H9 (cell line): Measurements from ENCODE around the gene ANAPC13. TPM values are rescaled to one million over a fixed set of nuclear protein-coding genes. Genes with fewer than 3 reads are reported as not detected.
A peak's percentile ranks its signal among the peaks of the same experiment; 100 is the strongest.

Source experiments
- DNase-seq: peaks from one replicate; pipeline ENCODE4 v3.0.0-alpha.2; 2017
- H2AFZ ChIP-seq: one replicate; pipeline ENCODE4 v1.6.1; 2013; ENCODE audit warnings: mild to moderate bottlenecking, low read length, control low read depth, moderate library complexity
- H2AK5ac ChIP-seq: 2 replicates; pipeline ENCODE4 v1.6.1; 2013; ENCODE audit warnings: low read length, control low read depth, mixed read lengths; ENCODE audit not compliant: insufficient read length
- H2BK120ac ChIP-seq: one replicate; pipeline ENCODE4 v1.6.1; 2013; ENCODE audit warnings: low read depth, mild to moderate bottlenecking, low read length, control low read depth, inconsistent platforms; ENCODE audit not compliant: poor library complexity, severe bottlenecking
- H2BK12ac ChIP-seq: 2 replicates; pipeline ENCODE4 v1.6.1; 2013; ENCODE audit warnings: low read length, control low read depth, mixed read lengths, low read depth; ENCODE audit not compliant: insufficient read length
- H2BK15ac ChIP-seq: 2 replicates; pipeline ENCODE4 v1.6.1; 2013; ENCODE audit warnings: low read depth, low read length, control low read depth
- H2BK20ac ChIP-seq: one replicate; pipeline ENCODE4 v1.6.1; 2013; ENCODE audit warnings: low read depth, mild to moderate bottlenecking, low read length, control low read depth, inconsistent platforms; ENCODE audit not compliant: poor library complexity, severe bottlenecking
- H2BK5ac ChIP-seq: 2 replicates; pipeline ENCODE4 v1.6.1; 2013; ENCODE audit warnings: low read length, control low read depth, mixed read lengths; ENCODE audit not compliant: insufficient read length
- H3K14ac ChIP-seq: 2 replicates; pipeline ENCODE4 v1.6.1; 2013; ENCODE audit warnings: low read length, control low read depth; ENCODE audit not compliant: insufficient read depth
- H3K18ac ChIP-seq: 2 replicates; pipeline ENCODE4 v1.6.1; 2013; ENCODE audit warnings: low read depth, mild to moderate bottlenecking, mixed read lengths, low read length, control low read depth; ENCODE audit not compliant: insufficient read length
- H3K23ac ChIP-seq: 2 replicates; pipeline ENCODE4 v1.6.1; 2013; ENCODE audit warnings: low read length, control low read depth, mixed read lengths, low read depth; ENCODE audit not compliant: insufficient read length
- H3K23me2 ChIP-seq: 2 replicates; pipeline ENCODE4 v1.6.1; 2013; ENCODE audit warnings: low read depth, mild to moderate bottlenecking, mixed read lengths, low read length, control low read depth; ENCODE audit not compliant: insufficient read length, poor library complexity, severe bottlenecking
- H3K27ac ChIP-seq: 2 replicates; pipeline ENCODE4 v1.5.1; 2013; ENCODE audit warnings: low read length, control low read depth, mixed read lengths, low read depth; ENCODE audit not compliant: insufficient read length
- H3K27me3 ChIP-seq: 2 replicates; pipeline ENCODE4 v1.6.1; 2013; ENCODE audit warnings: low read length, control low read depth, inconsistent platforms; ENCODE audit not compliant: insufficient read depth
- H3K4ac ChIP-seq: 2 replicates; pipeline ENCODE4 v1.6.1; 2013; ENCODE audit warnings: low read depth, mild to moderate bottlenecking, control low read depth, inconsistent platforms, low read length, moderate library complexity
- H3K4me1 ChIP-seq: 2 replicates; pipeline ENCODE4 v1.6.1; 2013; ENCODE audit warnings: low read length, control low read depth, inconsistent platforms; ENCODE audit not compliant: insufficient read depth
- H3K4me2 ChIP-seq: 2 replicates; pipeline ENCODE4 v1.6.1; 2013; ENCODE audit warnings: low read length, control low read depth, mixed read lengths; ENCODE audit not compliant: insufficient read length, insufficient read depth
- H3K56ac ChIP-seq: 2 replicates; pipeline ENCODE4 v1.6.1; 2013; ENCODE audit warnings: low read depth, mild to moderate bottlenecking, mixed read lengths, low read length, control low read depth; ENCODE audit not compliant: insufficient read length
- H3K79me1 ChIP-seq: 2 replicates; pipeline ENCODE4 v1.6.1; 2013; ENCODE audit warnings: low read depth, mild to moderate bottlenecking, moderate library complexity, low read length, control low read depth, inconsistent platforms; ENCODE audit not compliant: insufficient read depth, poor library complexity, severe bottlenecking
- H3K79me2 ChIP-seq: 2 replicates; pipeline ENCODE4 v1.6.1; 2013; ENCODE audit warnings: low read length, control low read depth, inconsistent platforms; ENCODE audit not compliant: insufficient read depth
- H3K9ac ChIP-seq: 2 replicates; pipeline ENCODE4 v1.6.1; 2013; ENCODE audit warnings: low read length, control low read depth, mixed read lengths; ENCODE audit not compliant: insufficient read length; ENCODE audit errors: extremely low read depth
- H3K9me3 ChIP-seq: one replicate; pipeline ENCODE4 v1.6.1; 2013; ENCODE audit warnings: low read depth, low read length, inconsistent platforms; ENCODE audit not compliant: control insufficient read depth
- H3T11ph ChIP-seq: one replicate; pipeline ENCODE4 v1.6.1; 2013; ENCODE audit warnings: mild to moderate bottlenecking, low read length, control low read depth, inconsistent platforms
- H4K20me1 ChIP-seq: one replicate; pipeline ENCODE4 v1.6.1; 2013; ENCODE audit not compliant: control insufficient read depth, insufficient read length, insufficient read depth
- H4K5ac ChIP-seq: 2 replicates; pipeline ENCODE4 v1.6.1; 2013; ENCODE audit warnings: low read depth, mild to moderate bottlenecking, mixed read lengths, low read length, control low read depth; ENCODE audit not compliant: insufficient read length
- H4K8ac ChIP-seq: replicated peaks from 2 replicates; pipeline ENCODE4 v1.6.1; 2013; ENCODE audit warnings: low read length, control low read depth, mixed read lengths, low read depth; ENCODE audit not compliant: insufficient read length
- H4K91ac ChIP-seq: 2 replicates; pipeline ENCODE4 v1.6.1; 2013; ENCODE audit warnings: low read depth, mild to moderate bottlenecking, moderate library complexity, mixed read lengths, low read length, control low read depth; ENCODE audit not compliant: insufficient read length
- H3K27ac Mint-ChIP-seq, 3 experiments: 2 replicates in 2 of 3; 3 replicates in 1 of 3; pipeline ENCODE4 v1.8.0; 2020 to 2021; ENCODE audit warnings: mixed read lengths in 3 of 3, mild to moderate bottlenecking in 1 of 3, moderate library complexity in 1 of 3
- H3K27me3 Mint-ChIP-seq: 2 replicates; pipeline ENCODE4 v1.8.0; 2021; ENCODE audit warnings: low read depth, mild to moderate bottlenecking, moderate library complexity, mixed read lengths
- H3K36me3 Mint-ChIP-seq, 3 experiments: 2 replicates in 2 of 3; 3 replicates in 1 of 3; pipeline ENCODE4 v1.8.0; 2020 to 2021; ENCODE audit warnings: low read depth in 3 of 3, mixed read lengths in 3 of 3; ENCODE audit not compliant: insufficient read depth in 1 of 3
- H3K4me1 Mint-ChIP-seq, 2 experiments: 2 replicates each; pipeline ENCODE4 v1.8.0; 2020; ENCODE audit warnings: mixed read lengths in 2 of 2
- H3K4me3 Mint-ChIP-seq, 2 experiments: 2 replicates in 1 of 2; 3 replicates in 1 of 2; pipeline ENCODE4 v1.8.0; 2020 to 2021; ENCODE audit warnings: mild to moderate bottlenecking in 2 of 2, mixed read lengths in 2 of 2, moderate library complexity in 1 of 2
- H3K9me3 Mint-ChIP-seq, 2 experiments: 2 replicates in 1 of 2; 3 replicates in 1 of 2; pipeline ENCODE4 v1.8.0; 2020; ENCODE audit warnings: mild to moderate bottlenecking in 2 of 2, mixed read lengths in 2 of 2, moderate library complexity in 1 of 2
- WGBS: extraction: QIAGEN DNeasy Blood & Tissue Kit; methylation state at CpG from one replicate; pipeline ENCODE4 v1.1.7; 2013; ENCODE audit warnings: missing lambda C conversion rate, low lambda C conversion rate, mixed read lengths; ENCODE audit not compliant: insufficient read length; ENCODE audit errors: extremely low coverage; 5-methylcytosine and 5-hydroxymethylcytosine counted together
- total RNA-seq: library from RNA; stranded (reverse); gene quantifications from 2 replicates; pipeline ENCODE4 v1.2.1, GENCODE V29; 2021
- TF ChIP-seq, protein P1 (sequence below): fragments of 200-600 bp; sonication (generic); conservative IDR thresholded peaks from 3 replicates; pipeline ENCODE4 v1.8.0; 2021; ENCODE audit warnings: antibody characterized with exemption, mild to moderate bottlenecking

ANAPC13 gene
- total RNA-seq, 1 experiment from 2014 or later, result 42.8 TPM

- no peak overlapping the region for H4K8ac ChIP-seq
Observed at GRCh38 chr3:134462331-134462941, 23.3 kb downstream of the ANAPC13 start.

More at GRCh38 chr3:134462331-134462941, 23.3 kb downstream of the ANAPC13 start:
- Mint-ChIP-seq H3K27ac (peak overlapping the region in 1 of 3 experiments; percentile 79; a peak in 2 of 7 replicates), H3K4me1 (peaks cover 30 to 39% of the 10 kb centered on the region in 2 experiments), H3K9me3 (no peaks in the 10 kb centered on the region), H3K36me3 (no peaks in the 10 kb centered on the region), H3K4me3 (peak overlapping the region in 1 of 2 experiments; percentile 10; a peak in 1 of 5 replicates), H3K27me3 (no peaks in the 10 kb centered on the region; the same call in 1 of the 2 replicates)
- TF ChIP-seq, protein P1, sequence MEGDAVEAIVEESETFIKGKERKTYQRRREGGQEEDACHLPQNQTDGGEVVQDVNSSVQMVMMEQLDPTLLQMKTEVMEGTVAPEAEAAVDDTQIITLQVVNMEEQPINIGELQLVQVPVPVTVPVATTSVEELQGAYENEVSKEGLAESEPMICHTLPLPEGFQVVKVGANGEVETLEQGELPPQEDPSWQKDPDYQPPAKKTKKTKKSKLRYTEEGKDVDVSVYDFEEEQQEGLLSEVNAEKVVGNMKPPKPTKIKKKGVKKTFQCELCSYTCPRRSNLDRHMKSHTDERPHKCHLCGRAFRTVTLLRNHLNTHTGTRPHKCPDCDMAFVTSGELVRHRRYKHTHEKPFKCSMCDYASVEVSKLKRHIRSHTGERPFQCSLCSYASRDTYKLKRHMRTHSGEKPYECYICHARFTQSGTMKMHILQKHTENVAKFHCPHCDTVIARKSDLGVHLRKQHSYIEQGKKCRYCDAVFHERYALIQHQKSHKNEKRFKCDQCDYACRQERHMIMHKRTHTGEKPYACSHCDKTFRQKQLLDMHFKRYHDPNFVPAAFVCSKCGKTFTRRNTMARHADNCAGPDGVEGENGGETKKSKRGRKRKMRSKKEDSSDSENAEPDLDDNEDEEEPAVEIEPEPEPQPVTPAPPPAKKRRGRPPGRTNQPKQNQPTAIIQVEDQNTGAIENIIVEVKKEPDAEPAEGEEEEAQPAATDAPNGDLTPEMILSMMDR, result no peak
- Histone ChIP-seq H2AK5ac (no peak overlapping the region), H4K5ac (no peak overlapping the region), H2AFZ (no peak overlapping the region), H3K4me2 (no peak overlapping the region), H4K91ac (no peak overlapping the region), H3K9ac (no peak overlapping the region), H2BK20ac (no peak overlapping the region), H3K27me3 (no peaks in the 10 kb centered on the region), H3K9me3 (no peaks in the 10 kb centered on the region), H2BK15ac (no peak overlapping the region), H2BK120ac (peak overlapping the region; percentile 69), H4K20me1 (no peaks in the 10 kb centered on the region), H3K14ac (0 out of 2 replicates have a peak overlapping the region, but pooled peaks have one; percentile 12), H3K56ac (no peak overlapping the region), H3K4me1 (peaks cover 9% of the 10 kb centered on the region; the same call in 1 of the 2 replicates), H2BK5ac (no peak overlapping the region), H3T11ph (no peak overlapping the region), H3K4ac (no peak overlapping the region; the same call in 1 of the 2 replicates), H3K27ac (no peak overlapping the region), H3K18ac (peak overlapping the region; percentile 21), H3K79me1 (no peaks in the 10 kb centered on the region), H2BK12ac (no peak overlapping the region), H3K23ac (no peak overlapping the region), H3K79me2 (no peaks in the 10 kb centered on the region), H3K23me2 (peaks cover 3% of the 10 kb centered on the region)
- no peak for DNase-seq
- whole genome bisulfite sequencing, result no CpG with 5 or more reads among the region's 5 CpGs
